Caki2 (cell line): Measurements from ENCODE around the gene CIDEB. TPM values are rescaled to one million over a fixed set of nuclear protein-coding genes. Genes with fewer than 3 reads are reported as not detected.

Experiments
- DNase-seq: peaks from one replicate; pipeline ENCODE4 v3.0.0-alpha.2; 2015; ENCODE audit warnings: low read depth
- in situ Hi-C: cut with HindIII; loops from 2 replicates; pipeline ENCODE4 v1.10.0; 2016; ENCODE audit warnings: low sequenced_read_pairs, low pct_unique_long_range_greater_than_20kb, mixed read lengths
- total RNA-seq: library from RNA; depleted of rRNA; stranded (reverse); fragments of >200 nt; shearing (Covaris generic); gene quantifications from 2 replicates; pipeline ENCODE4 v1.2.3, GENCODE V29; 2014; ENCODE audit warnings: low replicate concordance

The CIDEB gene
- total RNA-seq, 1 experiment from 2014 or later, result 1.0 TPM

- no peak for DNase-seq
- in situ Hi-C loops, result no loop called here
Observed at GRCh38 chr14:24264298-24264697, 43.5 kb downstream of the CIDEB start.

GRCh38 chr14:24263848-24264247 lies 43.9 kb downstream of the CIDEB start:
- in situ Hi-C loops, result no loop called here
- no peak for DNase-seq

GRCh38 chr14:24262821-24263733 lies 44.7 kb downstream of the CIDEB start, which contains the start of gene TGM1:
TSS of gene TGM1 (minus strand) at chr14:24263177. CDS start at chr14:24262352, 825 bp downstream.
- no peak for DNase-seq
- in situ Hi-C loops, result no loop called here

- no peak for DNase-seq
- in situ Hi-C loops, result no loop called here
Observed at GRCh38 chr14:24261969-24262327, 45.8 kb downstream of the CIDEB start.

- no peak for DNase-seq
- in situ Hi-C loops, result no loop called here
Observed at GRCh38 chr14:24261256-24261968, 46.4 kb downstream of the CIDEB start.

- in situ Hi-C loops, result no loop called here
- no peak for DNase-seq
Observed at GRCh38 chr14:24260780-24261157, 47.0 kb downstream of the CIDEB start.

GRCh38 chr14:24260026-24260779 lies 47.6 kb downstream of the CIDEB start:
- no peak for DNase-seq
- in situ Hi-C loops, result no loop called here

- in situ Hi-C loops, result no loop called here
- no peak for DNase-seq
Observed at GRCh38 chr14:24259282-24260025, 48.3 kb downstream of the CIDEB start.

- in situ Hi-C loops, result no loop called here
- no peak for DNase-seq
Observed at GRCh38 chr14:24258548-24259265, 49.1 kb downstream of the CIDEB start.

- no peak for DNase-seq
- in situ Hi-C loops, result no loop called here
Observed at GRCh38 chr14:24258119-24258518, 49.7 kb downstream of the CIDEB start.

GRCh38 chr14:24256960-24257359 lies 50.8 kb downstream of the CIDEB start:
- in situ Hi-C loops, result no loop called here

GRCh38 chr14:24255931-24256711 lies 51.7 kb downstream of the CIDEB start:
- in situ Hi-C loops, result no loop called here
- DNase-seq, result no peak

More at GRCh38 chr14:24256960-24257359, 50.8 kb downstream of the CIDEB start:
- DNase-seq, result no peak

- DNase-seq, result no peak
Observed at GRCh38 chr14:24255438-24255837, 52.3 kb downstream of the CIDEB start.

More at GRCh38 chr14:24255438-24255837, 52.3 kb downstream of the CIDEB start:
- in situ Hi-C loops, result no loop called here
